Testis (tissue), 3 donors: ENCODE measurements around the gene LRP2BP. TPM values are rescaled to one million over a fixed set of nuclear protein-coding genes. Genes with fewer than 3 reads are reported as not detected.
"Not testable (repeated sequence)": the region's sequence is repeated elsewhere in the genome, so short reads cannot be mapped to it uniquely, and the experiment has no call there.

ENCODE experiments used
- DNase-seq: peaks from one replicate; pipeline ENCODE4 v3.0.0-alpha.2; 2019
- H3K27ac ChIP-seq, 2 donors: fragments of 200-600 bp; sonication (generic); one replicate each; pipeline ENCODE4 v1.5.1; 2019
- H3K27me3 ChIP-seq: fragments of 200-600 bp; sonication (generic); one replicate; pipeline ENCODE4 v1.5.1; 2019
- H3K36me3 ChIP-seq: fragments of 200-600 bp; sonication (generic); one replicate; pipeline ENCODE4 v1.5.1; 2017; ENCODE audit warnings: low read depth; ENCODE audit errors: missing control alignments
- H3K4me1 ChIP-seq: fragments of 200-600 bp; sonication (generic); one replicate; pipeline ENCODE4 v1.5.1; 2019
- H3K4me3 ChIP-seq, 2 donors: fragments of 200-600 bp; sonication (generic); one replicate each; pipeline ENCODE4 v1.5.1; 2017 to 2019
- H3K9me3 ChIP-seq: fragments of 200-600 bp; sonication (generic); one replicate; pipeline ENCODE4 v1.5.1; 2017
- POLR2A ChIP-seq: fragments of 450-650 bp; IDR thresholded peaks from one replicate; pipeline ENCODE4 v1.6.1; 2017; ENCODE audit warnings: antibody characterized with exemption, mild to moderate bottlenecking, moderate library complexity
- WGBS, 2 donors: methylation state at CpG; one replicate each; pipeline ENCODE4 v1.1.5; 2018; 5-methylcytosine and 5-hydroxymethylcytosine counted together
- intact Hi-C: fragments of 100-400 bp; cut with DNase I; formaldehyde crosslinking; loops from one replicate; pipeline ENCODE4 v1.15.1; 2023; ENCODE audit warnings: low total_unique reads
- polyA plus RNA-seq: library from polyadenylated mRNA; stranded (reverse); fragments of 350-450 nt; fragmentation: Illumina TruSeq; extraction: RNeasy Lipid Tissue Mini Kit (QIAGEN cat#74804); gene quantifications from one replicate; pipeline ENCODE4 v1.2.3, GENCODE V29; 2014; ENCODE audit warnings: low read depth, low replicate concordance; ENCODE audit not compliant: insufficient read depth
- total RNA-seq, 2 donors: library from RNA; depleted of rRNA; stranded (reverse); fragments of >200 nt; gene quantifications; one replicate each; pipeline ENCODE4 v1.2.3, GENCODE V29; 2016
- TF ChIP-seq, protein P1 (sequence below), 3 experiments: fragments of 450-650 bp in 2 of 3; fragments of 200-600 bp in 1 of 3; sonication (generic) in 1 of 3; IDR thresholded peaks; one replicate each; pipeline ENCODE4 v1.5.1; 2016 to 2019; ENCODE audit warnings: antibody characterized with exemption in 3 of 3, mild to moderate bottlenecking in 2 of 3, moderate library complexity in 1 of 3

LRP2BP gene
- total and polyA plus RNA-seq, 3 donors from 2014 or later, result 7.5 to 49.5 (median 11.9) TPM

DNA sequence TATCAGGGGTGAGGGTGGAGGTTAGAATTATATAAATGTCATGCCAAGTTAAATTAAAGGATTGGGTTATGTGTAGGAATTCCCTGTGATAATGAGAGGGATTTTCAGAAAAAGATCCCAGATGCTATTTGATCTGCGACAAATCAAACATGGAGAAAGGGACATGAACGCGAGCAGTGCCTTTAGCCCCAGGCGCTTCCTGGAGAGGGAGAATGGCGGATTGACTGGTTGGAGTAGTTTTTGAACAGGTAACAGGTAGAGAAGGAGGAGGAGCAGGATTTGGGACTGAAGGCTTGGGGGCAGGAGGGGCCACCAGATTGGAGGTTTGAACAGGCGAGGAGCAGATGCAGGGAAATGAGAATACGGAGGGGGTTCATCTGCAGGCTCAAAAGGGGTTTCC lies 67.1 kb downstream of the LRP2BP start:
- H3K9me3 ChIP-seq, result no peaks in the 10 kb centered on the region
- 93 to 96% methylated on average over 7 of the region's 7 CpGs for WGBS, 2 donors
- no peak overlapping the region for H3K4me3 ChIP-seq
- TF ChIP-seq, protein P1, sequence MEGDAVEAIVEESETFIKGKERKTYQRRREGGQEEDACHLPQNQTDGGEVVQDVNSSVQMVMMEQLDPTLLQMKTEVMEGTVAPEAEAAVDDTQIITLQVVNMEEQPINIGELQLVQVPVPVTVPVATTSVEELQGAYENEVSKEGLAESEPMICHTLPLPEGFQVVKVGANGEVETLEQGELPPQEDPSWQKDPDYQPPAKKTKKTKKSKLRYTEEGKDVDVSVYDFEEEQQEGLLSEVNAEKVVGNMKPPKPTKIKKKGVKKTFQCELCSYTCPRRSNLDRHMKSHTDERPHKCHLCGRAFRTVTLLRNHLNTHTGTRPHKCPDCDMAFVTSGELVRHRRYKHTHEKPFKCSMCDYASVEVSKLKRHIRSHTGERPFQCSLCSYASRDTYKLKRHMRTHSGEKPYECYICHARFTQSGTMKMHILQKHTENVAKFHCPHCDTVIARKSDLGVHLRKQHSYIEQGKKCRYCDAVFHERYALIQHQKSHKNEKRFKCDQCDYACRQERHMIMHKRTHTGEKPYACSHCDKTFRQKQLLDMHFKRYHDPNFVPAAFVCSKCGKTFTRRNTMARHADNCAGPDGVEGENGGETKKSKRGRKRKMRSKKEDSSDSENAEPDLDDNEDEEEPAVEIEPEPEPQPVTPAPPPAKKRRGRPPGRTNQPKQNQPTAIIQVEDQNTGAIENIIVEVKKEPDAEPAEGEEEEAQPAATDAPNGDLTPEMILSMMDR (IDR thresholded peaks at IDR 0.05), result no peak
- TF ChIP-seq POLR2A, result no peak
- no peak for DNase-seq
- no peaks in the 10 kb centered on the region for H3K4me1 ChIP-seq
- no peak overlapping the region for H3K27ac ChIP-seq
- intact Hi-C loops, result no loop called here
- H3K27me3 ChIP-seq, result no peaks in the 10 kb centered on the region
- H3K36me3 ChIP-seq, result no peaks in the 10 kb centered on the region

DNA sequence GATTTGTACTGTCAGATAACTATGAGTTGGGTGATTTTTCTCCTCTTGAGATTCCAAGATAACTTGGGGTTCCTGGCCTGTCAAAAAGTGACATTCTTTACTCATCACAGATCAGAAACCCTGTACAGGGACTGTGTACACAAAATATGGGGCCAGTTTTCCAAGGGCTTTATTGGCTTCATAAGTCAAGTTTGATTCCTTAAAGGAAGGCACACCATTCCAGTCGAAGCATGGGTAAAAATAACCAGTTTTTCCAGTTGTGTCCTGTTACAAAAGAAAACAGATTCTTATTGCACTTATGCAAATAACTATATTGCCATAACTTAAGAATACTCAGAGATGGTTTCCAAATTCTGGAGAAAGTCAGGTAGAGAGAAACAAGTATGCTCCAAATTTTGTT lies 70.0 kb downstream of the LRP2BP start:
- H3K4me3 ChIP-seq, H3K27me3 ChIP-seq, DNase-seq, intact Hi-C loops, H3K27ac ChIP-seq, H3K36me3 ChIP-seq, H3K9me3 ChIP-seq, H3K4me1 ChIP-seq: not testable (repeated sequence)
- 75 to 86% methylated on average over 1 of the region's 1 CpG for WGBS, 2 donors

- H3K4me3 ChIP-seq, H3K27ac ChIP-seq, H3K27me3 ChIP-seq, H3K9me3 ChIP-seq, intact Hi-C loops, DNase-seq, H3K36me3 ChIP-seq, H3K4me1 ChIP-seq: not testable (repeated sequence)
- WGBS, 2 donors, result 77 to 81% methylated on average over 6 of the region's 6 CpGs
These were observed 71.4 kb downstream of the LRP2BP start for GRCh38 chr4:185324361-185324760.

- intact Hi-C loops, result no loop called here
- Histone ChIP-seq H3K4me3 (no peak overlapping the region), H3K9me3 (no peaks in the 10 kb centered on the region), H3K36me3 (no peaks in the 10 kb centered on the region), H3K27ac (no peak overlapping the region), H3K4me1 (no peaks in the 10 kb centered on the region), H3K27me3 (no peaks in the 10 kb centered on the region)
- TF ChIP-seq, protein P1 (IDR thresholded peaks at IDR 0.05), result no peak
- no peak for TF ChIP-seq POLR2A
- no peak for DNase-seq
- 93 to 100% methylated on average over 1 of the region's 1 CpG for WGBS, 2 donors
These were observed 72.1 kb downstream of the LRP2BP start for GRCh38 chr4:185323606-185324005.

DNA sequence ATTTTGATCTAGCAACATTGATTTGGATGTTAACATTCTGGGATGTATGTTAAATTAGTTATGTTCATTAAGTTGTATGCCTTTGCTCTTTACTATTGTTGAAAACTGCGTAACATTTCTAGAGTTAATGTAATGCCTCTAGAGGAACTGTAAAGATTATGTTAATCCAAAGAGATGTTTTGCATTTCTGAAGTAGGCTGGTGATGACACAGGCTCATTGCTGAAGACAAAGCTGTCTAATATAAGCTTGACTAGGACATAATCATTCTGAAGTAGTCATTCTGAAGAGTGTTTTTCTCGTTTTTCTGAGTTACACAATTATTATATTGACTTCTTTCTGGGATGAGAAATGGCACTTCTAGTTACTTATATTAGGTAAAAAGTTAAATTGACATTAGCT lies 72.9 kb downstream of the LRP2BP start:
- H3K9me3 ChIP-seq, result no peaks in the 10 kb centered on the region
- no peaks in the 10 kb centered on the region for H3K4me1 ChIP-seq
- DNase-seq, result no peak
- H3K36me3 ChIP-seq, result no peaks in the 10 kb centered on the region
- TF ChIP-seq POLR2A, result no peak
- TF ChIP-seq, protein P1 (IDR thresholded peaks at IDR 0.05), result no peak
- H3K27ac ChIP-seq, result no peak overlapping the region
- H3K27me3 ChIP-seq, result no peaks in the 10 kb centered on the region
- intact Hi-C loops, result no loop called here
- 91% methylated on average over 2 of the region's 2 CpGs for WGBS, 2 donors
- H3K4me3 ChIP-seq, result no peak overlapping the region

GRCh38 chr4:185318679-185319078 lies 77.0 kb downstream of the LRP2BP start:
- WGBS, 2 donors, result 31 to 58% methylated on average over 2 of the region's 2 CpGs
- Histone ChIP-seq H3K27me3 (no peaks in the 10 kb centered on the region), H3K4me3 (no peak overlapping the region), H3K9me3 (no peaks in the 10 kb centered on the region), H3K27ac (no peak overlapping the region), H3K36me3 (no peaks in the 10 kb centered on the region), H3K4me1 (no peaks in the 10 kb centered on the region)
- intact Hi-C loops, result no loop called here
- TF ChIP-seq, protein P1 (IDR thresholded peaks at IDR 0.05), result no peak
- no peak for TF ChIP-seq POLR2A
- no peak for DNase-seq
